DND-41 (cell line): ENCODE results near the gene CACNA1F.

ENCODE experiments used
- CTCF ChIP-seq: IDR thresholded peaks from 2 replicates; pipeline ENCODE4 v1.5.1; 2012; ENCODE audit warnings: borderline replicate concordance, low read length, moderate library complexity, mild to moderate bottlenecking; ENCODE audit not compliant: poor library complexity, severe bottlenecking; ENCODE audit errors: extremely low read depth
- EZH2 ChIP-seq: IDR thresholded peaks from 3 replicates; pipeline ENCODE4 v1.6.1; 2012; ENCODE audit warnings: borderline replicate concordance, low read depth, mild to moderate bottlenecking, moderate library complexity, low read length, inconsistent platforms; ENCODE audit not compliant: severe bottlenecking

GRCh38 chrX:49250578-49250977 lies 17.4 kb upstream of the CACNA1F start:
- TF ChIP-seq CTCF (no peak), EZH2 (no peak)
